Renal cortex interstitium (tissue), 11 donors: ENCODE data around the gene HMCN2. TPM values are rescaled to one million over a fixed set of nuclear protein-coding genes. Genes with fewer than 3 reads are reported as not detected.
A peak's percentile ranks its signal among the peaks of the same experiment; 100 is the strongest.

ENCODE experiments used
- DNase-seq, 11 donors: peaks; one replicate each; pipeline ENCODE4 v3.0.0-alpha.2; 2013; ENCODE audit warnings: low read depth in 9 of 11, low spot score in 4 of 11; ENCODE audit errors: extremely low read depth in 1 of 11
- polyA plus RNA-seq, 3 donors: library from polyadenylated mRNA; unstranded; fragments of 120-200 nt; gene quantifications; one replicate each; pipeline ENCODE4 v1.2.1, GENCODE V29; 2013; ENCODE audit not compliant: insufficient read length in 3 of 3

The HMCN2 gene
- polyA plus RNA-seq, 3 donors: 0.76 to 1.6 (median 1.3) TPM

DNA sequence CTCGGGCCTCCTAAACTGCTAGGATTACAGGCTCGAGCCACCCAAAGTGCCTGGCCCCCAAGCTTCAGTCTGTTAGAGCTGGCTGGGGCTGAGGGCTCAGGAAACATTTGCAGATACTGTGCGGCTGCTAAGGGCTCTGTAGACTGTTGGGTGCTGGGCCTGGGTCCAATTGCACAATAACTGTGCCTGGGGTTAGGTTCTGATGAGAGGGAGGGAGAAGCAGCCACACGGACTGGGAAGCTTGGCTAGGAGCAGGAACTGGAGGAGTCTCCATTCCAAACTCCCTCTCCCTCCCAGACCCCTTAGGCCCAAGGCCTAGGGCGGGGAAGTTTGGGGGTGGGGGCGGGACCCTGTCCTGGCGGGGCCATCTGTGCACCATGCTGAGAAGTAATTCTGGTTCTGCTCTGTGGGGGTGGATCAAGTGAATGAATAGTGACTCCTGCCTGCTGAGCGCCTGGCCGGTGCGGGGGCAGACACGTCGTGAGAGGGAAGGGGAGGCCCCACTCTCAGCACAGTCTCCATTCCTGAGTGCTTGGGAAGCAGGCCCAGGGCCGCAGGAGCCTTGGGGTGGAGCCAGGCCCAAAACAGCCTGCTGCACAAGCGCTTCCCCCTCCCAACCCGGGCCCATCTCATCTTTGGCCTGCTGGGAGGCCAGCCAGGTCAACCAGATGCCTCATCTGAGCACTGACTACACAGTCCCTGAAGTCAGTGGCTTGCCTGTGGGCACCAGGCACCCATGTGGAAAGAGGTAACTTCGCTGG, 180.7 kb downstream of the HMCN2 start:
- DNase-seq: no peak

GRCh38 chr9:130447193-130447816, 181.7 kb downstream of the HMCN2 start:
- no peak for DNase-seq

GRCh38 chr9:130448035-130448624, 182.6 kb downstream of the HMCN2 start:
- no peak for DNase-seq

DNA sequence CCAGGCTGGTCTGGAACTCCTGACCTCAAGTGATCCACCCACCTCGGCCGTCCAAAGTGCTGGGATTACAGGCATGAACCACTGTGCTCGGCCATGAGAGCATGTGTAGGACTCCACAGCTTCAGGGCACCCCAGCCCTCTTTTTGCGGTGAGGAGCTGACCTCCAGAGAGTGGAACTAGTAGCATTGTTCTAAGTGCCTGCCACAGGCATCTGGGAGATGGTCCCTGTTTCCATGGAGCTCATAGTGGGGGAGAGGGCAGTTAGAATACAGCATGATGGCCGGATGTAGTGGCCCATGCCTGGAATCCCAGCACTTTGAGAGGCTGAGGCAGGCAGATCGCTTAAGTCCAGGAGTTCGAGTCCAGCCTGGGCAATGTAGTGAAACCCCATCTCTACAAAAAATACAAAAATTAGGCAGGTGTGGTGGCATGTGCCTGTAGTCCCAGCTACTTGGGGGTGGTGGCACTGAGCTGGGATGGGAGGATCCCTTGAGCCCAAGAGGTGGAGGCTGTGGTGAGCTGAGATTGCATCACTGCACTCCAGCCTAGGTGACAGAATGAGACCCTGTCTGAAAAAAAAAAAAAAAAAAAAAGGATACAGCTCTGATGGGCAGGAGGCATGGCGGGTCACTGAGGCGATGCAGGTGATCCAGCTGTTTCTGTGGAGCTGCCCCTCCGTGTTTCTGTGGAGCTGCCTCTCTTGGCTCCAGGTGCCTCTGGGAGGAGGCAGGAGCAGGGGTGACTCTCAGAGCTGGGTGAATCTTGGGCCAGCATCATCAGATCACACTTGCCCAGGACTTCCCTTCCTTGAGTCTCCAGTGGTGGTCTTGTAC, 183.4 kb downstream of the HMCN2 start:
- no peak for DNase-seq

DNA sequence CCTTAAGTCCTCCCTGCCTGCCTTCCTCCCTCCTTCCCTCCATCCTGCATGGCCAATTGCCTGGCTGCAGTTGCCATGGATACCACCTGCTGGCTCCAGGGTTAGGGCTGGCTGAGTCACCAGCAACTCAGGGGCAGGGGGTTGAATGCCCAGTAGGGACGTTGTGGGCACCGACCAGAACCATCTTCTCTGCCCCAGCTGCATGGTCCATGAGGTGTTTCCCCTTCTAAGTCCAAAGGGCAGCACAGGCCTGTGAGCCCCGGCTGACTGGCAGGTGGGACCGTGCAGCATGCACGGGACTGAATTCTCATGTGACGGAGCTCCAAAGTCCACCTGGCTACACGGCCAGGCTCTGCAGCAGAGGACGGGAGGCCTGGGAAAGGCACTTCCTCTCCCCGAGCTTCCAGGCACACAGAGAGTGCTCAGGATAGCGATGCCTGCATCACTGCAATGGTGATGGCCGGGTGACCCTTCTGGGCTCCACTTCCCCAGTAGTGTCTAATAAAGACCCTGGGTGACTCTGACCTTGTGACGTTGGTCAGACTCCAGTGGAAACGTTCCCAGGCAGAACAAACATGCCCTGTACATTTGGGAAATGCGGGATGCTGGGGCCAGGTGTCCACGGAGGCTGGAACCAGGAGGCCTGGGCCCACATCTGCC, 184.9 kb downstream of the HMCN2 start:
- peak in 1 of 11 donors; percentile 23 for DNase-seq

DNA sequence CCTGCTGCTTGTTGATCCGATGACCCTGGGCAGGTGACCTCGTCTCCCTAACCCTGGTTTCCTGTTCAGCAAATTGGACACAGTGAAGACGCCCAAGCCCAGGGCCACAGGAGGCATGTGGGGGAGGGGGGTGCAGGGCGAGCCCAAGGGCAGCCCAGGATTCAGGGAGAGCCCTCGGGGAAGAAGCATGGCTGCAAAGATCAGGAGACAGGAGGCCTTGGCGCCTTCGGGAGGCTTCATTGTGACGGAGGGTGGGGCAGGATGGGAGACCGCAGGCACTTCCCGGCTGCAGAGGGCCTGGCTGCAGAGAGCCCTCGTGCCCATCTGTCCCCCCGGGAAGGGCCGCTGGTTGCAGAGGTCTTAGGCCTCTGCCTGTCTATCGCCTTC, 185.4 kb downstream of the HMCN2 start:
- no peak for DNase-seq

DNA sequence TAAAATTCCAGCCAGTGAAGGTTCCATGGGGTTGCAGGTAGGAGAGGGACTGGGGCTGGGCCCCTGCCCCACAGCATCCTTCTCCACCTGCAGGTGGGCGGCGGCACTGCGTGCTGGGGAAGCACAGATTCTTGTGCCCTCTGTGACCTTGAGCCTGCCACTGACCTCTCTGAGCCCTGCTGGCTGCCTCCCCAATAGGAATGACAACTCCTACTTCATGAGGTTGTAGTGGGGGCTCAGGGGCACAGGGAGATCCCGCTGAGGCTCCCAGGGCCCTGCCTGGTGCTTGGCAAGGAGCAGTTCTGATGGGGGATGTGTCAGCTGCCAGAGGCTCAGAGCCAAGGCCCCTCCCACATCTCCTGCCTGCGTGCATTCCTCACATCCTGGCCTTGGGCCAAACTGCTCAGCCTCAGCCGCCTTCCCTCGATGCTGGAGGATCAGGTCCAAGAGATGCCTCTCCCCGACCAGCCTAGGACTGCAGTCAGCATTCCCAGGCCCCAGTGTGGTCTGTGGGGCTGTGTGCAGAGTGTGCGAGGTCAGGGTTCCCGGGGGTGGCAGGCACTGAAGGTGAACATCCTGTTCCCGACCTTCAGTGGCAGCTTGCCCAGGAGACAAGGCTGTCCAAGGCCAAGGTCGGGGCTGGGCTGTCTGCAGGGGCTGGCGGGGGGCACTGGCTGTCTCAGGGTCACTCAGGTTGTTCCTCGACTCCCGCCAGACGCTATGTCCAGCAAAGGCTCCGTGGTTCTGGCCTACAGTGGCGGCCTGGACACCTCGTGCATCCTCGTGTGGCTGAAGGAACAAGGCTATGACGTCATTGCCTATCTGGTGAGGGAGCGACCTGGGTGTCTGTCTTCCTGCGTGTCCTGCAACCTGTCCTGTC, 186.2 kb downstream of the HMCN2 start:
- peak; percentile 74 to 95 (median 89) for DNase-seq

DNA sequence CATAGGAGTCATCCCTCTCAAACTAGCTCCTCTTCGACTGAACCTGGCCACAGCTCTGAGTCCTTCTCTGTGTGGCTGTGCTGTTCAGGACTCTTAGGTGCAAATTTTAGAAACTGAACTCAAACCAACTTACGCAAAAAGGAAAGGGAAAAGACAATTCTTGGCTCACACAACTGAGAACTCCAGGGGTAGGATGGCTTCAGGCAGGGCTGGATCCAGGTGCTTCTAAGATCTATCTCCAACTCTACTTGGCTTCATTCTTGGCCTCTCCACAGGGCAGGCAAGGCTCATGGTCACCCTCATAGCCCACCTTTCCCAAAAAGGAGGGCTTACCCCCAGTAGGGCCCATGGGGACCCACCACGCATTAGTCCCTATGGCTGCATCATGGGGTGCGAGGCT, 187.3 kb downstream of the HMCN2 start:
- no peak for DNase-seq

DNA sequence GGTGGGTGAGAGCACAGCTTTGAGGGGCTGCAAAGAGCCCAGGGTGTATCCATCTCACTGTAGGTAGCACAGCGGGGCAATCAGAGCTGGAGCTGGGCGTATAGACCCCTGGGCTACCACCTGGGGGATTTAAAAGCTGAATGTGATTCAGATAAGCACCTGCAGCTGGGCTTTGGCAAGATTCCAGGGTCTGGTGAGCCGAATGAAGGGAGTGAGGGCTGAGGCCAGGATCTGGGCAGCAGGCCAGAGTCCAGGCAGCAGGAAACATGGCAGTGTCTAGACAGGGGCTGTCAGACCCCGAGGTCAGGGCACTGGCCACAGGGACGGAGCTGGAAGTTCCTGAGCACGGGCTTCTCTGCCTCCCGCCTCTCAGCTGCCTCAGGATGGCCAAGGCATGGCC, 187.9 kb downstream of the HMCN2 start:
- peak in 1 of 11 donors; percentile 51 for DNase-seq

- DNase-seq: no peak
Observed at GRCh38 chr9:130454096-130454811, 188.7 kb downstream of the HMCN2 start.

- DNase-seq: no peak
Observed at GRCh38 chr9:130454812-130455325, 189.3 kb downstream of the HMCN2 start.

DNA sequence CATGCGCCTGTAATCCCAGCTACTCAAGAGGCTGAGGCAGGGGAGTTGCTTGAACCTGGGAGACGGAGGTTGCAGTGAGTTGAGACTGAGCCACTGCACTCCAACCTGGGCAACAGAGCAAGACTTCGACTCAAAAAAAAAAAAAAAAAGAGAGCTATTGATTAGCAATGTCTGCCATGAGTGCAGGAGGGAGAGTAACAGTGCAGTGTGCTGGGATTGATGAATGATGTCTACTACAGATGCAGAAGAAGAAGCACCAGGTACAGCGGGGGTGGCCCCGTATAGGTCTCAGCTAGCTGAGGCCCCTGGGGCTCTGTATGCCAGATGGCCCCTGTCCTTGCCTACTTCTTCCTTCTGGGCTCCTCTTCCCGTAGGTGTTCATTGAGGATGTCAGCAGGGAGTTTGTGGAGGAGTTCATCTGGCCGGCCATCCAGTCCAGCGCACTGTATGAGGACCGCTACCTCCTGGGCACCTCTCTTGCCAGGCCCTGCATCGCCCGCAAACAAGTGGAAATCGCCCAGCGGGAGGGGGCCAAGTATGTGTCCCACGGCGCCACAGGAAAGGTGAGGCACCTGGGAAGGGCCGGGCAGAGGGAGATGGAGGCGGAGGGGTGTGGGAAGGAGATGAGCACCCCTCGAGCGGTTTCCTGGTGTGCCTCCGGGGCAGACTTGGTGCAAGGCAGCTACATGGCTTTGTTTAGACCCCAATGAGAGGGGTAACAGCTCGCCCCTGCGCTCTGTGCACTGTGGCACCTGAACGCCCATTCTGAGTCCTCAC, 192.7 kb downstream of the HMCN2 start:
- no peak for DNase-seq

DNA sequence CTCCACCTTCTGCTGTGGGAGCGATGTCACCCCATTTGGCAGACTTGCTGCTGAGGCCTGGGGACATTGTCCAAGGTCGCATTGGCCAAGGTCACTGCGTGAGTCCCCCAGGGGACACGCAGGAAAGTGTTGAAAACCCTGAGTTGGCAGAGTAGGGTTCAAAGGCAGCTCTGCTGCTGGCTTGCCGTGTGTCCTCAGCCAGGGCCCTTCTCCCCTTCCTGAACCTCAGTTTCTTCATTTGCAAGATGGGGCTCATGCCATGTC, 193.2 kb downstream of the HMCN2 start:
- DNase-seq: no peak

- DNase-seq: no peak
Observed at GRCh38 chr9:130459151-130459550, 193.6 kb downstream of the HMCN2 start.

DNA sequence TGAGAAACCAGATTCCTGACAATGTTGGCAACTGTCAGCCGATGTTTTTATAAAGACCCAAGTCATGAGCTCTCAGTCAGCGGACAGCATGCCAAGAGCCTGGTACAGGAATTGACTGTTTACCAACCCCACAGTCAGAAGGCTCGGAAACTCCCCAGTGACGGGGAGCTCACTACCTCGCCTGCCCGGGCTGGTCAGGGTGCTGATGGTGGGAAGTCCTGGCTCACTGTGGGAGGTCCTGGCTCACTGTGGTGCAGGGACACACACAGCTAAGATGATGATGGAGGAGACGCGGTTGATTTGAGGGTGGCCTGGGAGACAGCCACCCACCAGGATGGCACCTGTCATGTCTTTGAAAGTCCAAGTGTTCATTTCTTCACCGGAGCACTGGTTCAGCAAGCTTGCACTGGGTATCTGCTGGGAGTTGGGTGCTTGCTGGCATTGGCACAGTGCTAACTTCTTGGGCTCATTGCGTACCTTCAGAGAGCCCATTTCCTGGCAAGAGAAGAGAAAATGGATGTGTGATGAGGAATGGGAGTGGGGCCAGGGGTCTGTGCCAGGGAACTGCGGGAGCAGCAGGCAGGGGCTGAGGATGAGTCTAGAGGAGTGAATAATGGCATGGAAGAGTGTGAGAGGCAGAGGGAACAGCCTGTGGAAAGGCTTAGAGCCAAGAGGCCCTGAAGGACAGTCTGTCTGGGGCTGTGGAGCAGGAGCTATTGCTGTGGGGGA, 194.5 kb downstream of the HMCN2 start:
- no peak for DNase-seq

DNA sequence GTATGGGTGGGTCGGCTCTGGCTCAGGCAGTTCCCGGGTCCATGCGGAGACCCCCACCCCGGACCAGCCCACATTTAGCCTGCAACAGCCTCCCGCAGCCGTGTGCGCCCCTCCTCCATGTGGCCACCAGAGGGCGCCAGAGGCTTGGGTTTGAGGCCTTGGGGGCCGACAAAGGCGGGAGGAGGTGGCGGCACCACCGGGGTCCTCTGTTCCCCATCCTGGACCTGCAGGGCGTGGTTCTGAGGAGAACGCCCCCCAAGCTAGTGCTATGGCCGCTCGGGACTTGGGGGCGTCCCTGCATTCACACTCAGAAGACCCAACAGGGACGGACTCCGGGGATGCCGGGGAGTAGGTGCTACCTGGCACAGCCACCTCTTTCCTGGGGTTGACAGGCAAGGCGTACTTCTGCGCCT, 195.7 kb downstream of the HMCN2 start:
- peak in 2 of 11 donors; percentile 49 to 55 for DNase-seq
